H9 (cell line): ENCODE data around the gene PSME1. TPM values are rescaled to one million over a fixed set of nuclear protein-coding genes. Genes with fewer than 3 reads are reported as not detected.

ENCODE experiments used
- DNase-seq: peaks from one replicate; pipeline ENCODE4 v3.0.0-alpha.2; 2017
- H2AFZ ChIP-seq: one replicate; pipeline ENCODE4 v1.6.1; 2013; ENCODE audit warnings: mild to moderate bottlenecking, low read length, control low read depth, moderate library complexity
- H2AK5ac ChIP-seq: 2 replicates; pipeline ENCODE4 v1.6.1; 2013; ENCODE audit warnings: low read length, control low read depth, mixed read lengths; ENCODE audit not compliant: insufficient read length
- H2BK120ac ChIP-seq: one replicate; pipeline ENCODE4 v1.6.1; 2013; ENCODE audit warnings: low read depth, mild to moderate bottlenecking, low read length, control low read depth, inconsistent platforms; ENCODE audit not compliant: poor library complexity, severe bottlenecking
- H2BK12ac ChIP-seq: 2 replicates; pipeline ENCODE4 v1.6.1; 2013; ENCODE audit warnings: low read length, control low read depth, mixed read lengths, low read depth; ENCODE audit not compliant: insufficient read length
- H2BK15ac ChIP-seq: 2 replicates; pipeline ENCODE4 v1.6.1; 2013; ENCODE audit warnings: low read depth, low read length, control low read depth
- H2BK20ac ChIP-seq: one replicate; pipeline ENCODE4 v1.6.1; 2013; ENCODE audit warnings: low read depth, mild to moderate bottlenecking, low read length, control low read depth, inconsistent platforms; ENCODE audit not compliant: poor library complexity, severe bottlenecking
- H2BK5ac ChIP-seq: 2 replicates; pipeline ENCODE4 v1.6.1; 2013; ENCODE audit warnings: low read length, control low read depth, mixed read lengths; ENCODE audit not compliant: insufficient read length
- H3K14ac ChIP-seq: 2 replicates; pipeline ENCODE4 v1.6.1; 2013; ENCODE audit warnings: low read length, control low read depth; ENCODE audit not compliant: insufficient read depth
- H3K18ac ChIP-seq: 2 replicates; pipeline ENCODE4 v1.6.1; 2013; ENCODE audit warnings: low read depth, mild to moderate bottlenecking, mixed read lengths, low read length, control low read depth; ENCODE audit not compliant: insufficient read length
- H3K23ac ChIP-seq: 2 replicates; pipeline ENCODE4 v1.6.1; 2013; ENCODE audit warnings: low read length, control low read depth, mixed read lengths, low read depth; ENCODE audit not compliant: insufficient read length
- H3K23me2 ChIP-seq: 2 replicates; pipeline ENCODE4 v1.6.1; 2013; ENCODE audit warnings: low read depth, mild to moderate bottlenecking, mixed read lengths, low read length, control low read depth; ENCODE audit not compliant: insufficient read length, poor library complexity, severe bottlenecking
- H3K27ac ChIP-seq: 2 replicates; pipeline ENCODE4 v1.5.1; 2013; ENCODE audit warnings: low read length, control low read depth, mixed read lengths, low read depth; ENCODE audit not compliant: insufficient read length
- H3K27me3 ChIP-seq: 2 replicates; pipeline ENCODE4 v1.6.1; 2013; ENCODE audit warnings: low read length, control low read depth, inconsistent platforms; ENCODE audit not compliant: insufficient read depth
- H3K4ac ChIP-seq: 2 replicates; pipeline ENCODE4 v1.6.1; 2013; ENCODE audit warnings: low read depth, mild to moderate bottlenecking, control low read depth, inconsistent platforms, low read length, moderate library complexity
- H3K4me1 ChIP-seq: 2 replicates; pipeline ENCODE4 v1.6.1; 2013; ENCODE audit warnings: low read length, control low read depth, inconsistent platforms; ENCODE audit not compliant: insufficient read depth
- H3K4me2 ChIP-seq: 2 replicates; pipeline ENCODE4 v1.6.1; 2013; ENCODE audit warnings: low read length, control low read depth, mixed read lengths; ENCODE audit not compliant: insufficient read length, insufficient read depth
- H3K56ac ChIP-seq: 2 replicates; pipeline ENCODE4 v1.6.1; 2013; ENCODE audit warnings: low read depth, mild to moderate bottlenecking, mixed read lengths, low read length, control low read depth; ENCODE audit not compliant: insufficient read length
- H3K79me1 ChIP-seq: 2 replicates; pipeline ENCODE4 v1.6.1; 2013; ENCODE audit warnings: low read depth, mild to moderate bottlenecking, moderate library complexity, low read length, control low read depth, inconsistent platforms; ENCODE audit not compliant: insufficient read depth, poor library complexity, severe bottlenecking
- H3K79me2 ChIP-seq: 2 replicates; pipeline ENCODE4 v1.6.1; 2013; ENCODE audit warnings: low read length, control low read depth, inconsistent platforms; ENCODE audit not compliant: insufficient read depth
- H3K9ac ChIP-seq: 2 replicates; pipeline ENCODE4 v1.6.1; 2013; ENCODE audit warnings: low read length, control low read depth, mixed read lengths; ENCODE audit not compliant: insufficient read length; ENCODE audit errors: extremely low read depth
- H3K9me3 ChIP-seq: one replicate; pipeline ENCODE4 v1.6.1; 2013; ENCODE audit warnings: low read depth, low read length, inconsistent platforms; ENCODE audit not compliant: control insufficient read depth
- H3T11ph ChIP-seq: one replicate; pipeline ENCODE4 v1.6.1; 2013; ENCODE audit warnings: mild to moderate bottlenecking, low read length, control low read depth, inconsistent platforms
- H4K20me1 ChIP-seq: one replicate; pipeline ENCODE4 v1.6.1; 2013; ENCODE audit not compliant: control insufficient read depth, insufficient read length, insufficient read depth
- H4K5ac ChIP-seq: 2 replicates; pipeline ENCODE4 v1.6.1; 2013; ENCODE audit warnings: low read depth, mild to moderate bottlenecking, mixed read lengths, low read length, control low read depth; ENCODE audit not compliant: insufficient read length
- H4K8ac ChIP-seq: replicated peaks from 2 replicates; pipeline ENCODE4 v1.6.1; 2013; ENCODE audit warnings: low read length, control low read depth, mixed read lengths, low read depth; ENCODE audit not compliant: insufficient read length
- H4K91ac ChIP-seq: 2 replicates; pipeline ENCODE4 v1.6.1; 2013; ENCODE audit warnings: low read depth, mild to moderate bottlenecking, moderate library complexity, mixed read lengths, low read length, control low read depth; ENCODE audit not compliant: insufficient read length
- H3K27ac Mint-ChIP-seq, 3 experiments: 2 replicates in 2 of 3; 3 replicates in 1 of 3; pipeline ENCODE4 v1.8.0; 2020 to 2021; ENCODE audit warnings: mixed read lengths in 3 of 3, mild to moderate bottlenecking in 1 of 3, moderate library complexity in 1 of 3
- H3K27me3 Mint-ChIP-seq: 2 replicates; pipeline ENCODE4 v1.8.0; 2021; ENCODE audit warnings: low read depth, mild to moderate bottlenecking, moderate library complexity, mixed read lengths
- H3K36me3 Mint-ChIP-seq, 3 experiments: 2 replicates in 2 of 3; 3 replicates in 1 of 3; pipeline ENCODE4 v1.8.0; 2020 to 2021; ENCODE audit warnings: low read depth in 3 of 3, mixed read lengths in 3 of 3; ENCODE audit not compliant: insufficient read depth in 1 of 3
- H3K4me1 Mint-ChIP-seq, 2 experiments: 2 replicates each; pipeline ENCODE4 v1.8.0; 2020; ENCODE audit warnings: mixed read lengths in 2 of 2
- H3K4me3 Mint-ChIP-seq, 2 experiments: 2 replicates in 1 of 2; 3 replicates in 1 of 2; pipeline ENCODE4 v1.8.0; 2020 to 2021; ENCODE audit warnings: mild to moderate bottlenecking in 2 of 2, mixed read lengths in 2 of 2, moderate library complexity in 1 of 2
- H3K9me3 Mint-ChIP-seq, 2 experiments: 2 replicates in 1 of 2; 3 replicates in 1 of 2; pipeline ENCODE4 v1.8.0; 2020; ENCODE audit warnings: mild to moderate bottlenecking in 2 of 2, mixed read lengths in 2 of 2, moderate library complexity in 1 of 2
- CTCF ChIP-seq: fragments of 200-600 bp; sonication (generic); conservative IDR thresholded peaks from 3 replicates; pipeline ENCODE4 v1.8.0; 2021; ENCODE audit warnings: antibody characterized with exemption, mild to moderate bottlenecking
- WGBS: extraction: QIAGEN DNeasy Blood & Tissue Kit; methylation state at CpG from one replicate; pipeline ENCODE4 v1.1.7; 2013; ENCODE audit warnings: missing lambda C conversion rate, low lambda C conversion rate, mixed read lengths; ENCODE audit not compliant: insufficient read length; ENCODE audit errors: extremely low coverage; 5-methylcytosine and 5-hydroxymethylcytosine counted together
- total RNA-seq: library from RNA; stranded (reverse); gene quantifications from 2 replicates; pipeline ENCODE4 v1.2.1, GENCODE V29; 2021

PSME1 gene
- total RNA-seq, 1 experiment from 2014 or later, result 109 TPM

- H3K4me1 ChIP-seq, result no peaks in the 10 kb centered on the region
- H4K8ac ChIP-seq, result no peak overlapping the region
- H2BK5ac ChIP-seq, result no peak overlapping the region
- H3K4ac ChIP-seq, result no peak overlapping the region
- no peak overlapping the region; a peak in 1 of 5 replicates for H3K4me3 Mint-ChIP-seq
- H3K36me3 Mint-ChIP-seq, result peaks cover 30 to 64% (median 61%) of the 10 kb centered on the region in 3 experiments
- H3K9me3 Mint-ChIP-seq, result no peaks in the 10 kb centered on the region
- H3K9me3 ChIP-seq, result no peaks in the 10 kb centered on the region
- no peaks in the 10 kb centered on the region for H4K20me1 ChIP-seq
- H2AK5ac ChIP-seq, result no peak overlapping the region
- H2AFZ ChIP-seq, result no peak overlapping the region
- H3K14ac ChIP-seq, result no peak overlapping the region
- no peak overlapping the region for H3K56ac ChIP-seq
- H2BK15ac ChIP-seq, result no peak overlapping the region
- no peak overlapping the region for H2BK20ac ChIP-seq
- H3T11ph ChIP-seq, result no peak overlapping the region
- H3K79me2 ChIP-seq, result no peaks in the 10 kb centered on the region
- no peak overlapping the region for H3K4me2 ChIP-seq
- H4K5ac ChIP-seq, result no peak overlapping the region
- no peaks in the 10 kb centered on the region; the same call in 1 of the 2 replicates for H3K27me3 Mint-ChIP-seq
- peaks cover 11 to 13% of the 10 kb centered on the region in 2 experiments for H3K4me1 Mint-ChIP-seq
- no CpG with 5 or more reads among the region's 11 CpGs for WGBS
- no peak for TF ChIP-seq CTCF
- H2BK120ac ChIP-seq, result no peak overlapping the region
- H3K79me1 ChIP-seq, result no peaks in the 10 kb centered on the region
- no peak for DNase-seq
- H3K9ac ChIP-seq, result no peak overlapping the region
- H3K27ac ChIP-seq, result no peak overlapping the region
- H3K23ac ChIP-seq, result no peak overlapping the region
- no peak overlapping the region for H4K91ac ChIP-seq
- peak overlapping the region in 1 of 3 experiments; percentile 79; a peak in 2 of 7 replicates for H3K27ac Mint-ChIP-seq
- H3K18ac ChIP-seq, result no peak overlapping the region
- no peaks in the 10 kb centered on the region for H3K23me2 ChIP-seq
- H2BK12ac ChIP-seq, result no peak overlapping the region
- no peaks in the 10 kb centered on the region for H3K27me3 ChIP-seq
Measured at GRCh38 chr14:24159777-24160498, 23.9 kb downstream of the PSME1 start.
